Measurements from ENCODE around the gene FAM219A.

DNA sequence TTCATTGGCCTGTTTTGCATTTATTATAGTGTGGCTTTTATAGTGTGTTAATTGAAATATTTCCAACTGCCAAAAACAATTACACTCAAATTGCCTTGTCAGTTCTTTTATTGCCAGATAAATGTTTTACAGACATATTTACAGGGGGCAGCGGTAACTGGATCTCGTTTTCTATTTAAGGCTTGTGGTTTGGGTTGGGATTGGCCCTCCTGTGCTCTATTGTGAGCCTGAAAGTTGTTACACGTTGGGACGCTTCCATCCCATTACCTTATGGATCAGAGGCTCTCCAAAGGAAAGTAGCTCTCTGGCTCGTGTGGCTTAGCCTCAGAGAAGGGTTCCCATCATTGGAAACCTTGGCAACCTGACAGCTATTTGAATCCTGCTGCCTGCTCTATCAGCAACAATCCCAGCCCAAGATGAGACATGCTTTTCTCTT lies 21.1 kb upstream of the FAM219A start:
- TF ChIP-seq, protein P1, sequence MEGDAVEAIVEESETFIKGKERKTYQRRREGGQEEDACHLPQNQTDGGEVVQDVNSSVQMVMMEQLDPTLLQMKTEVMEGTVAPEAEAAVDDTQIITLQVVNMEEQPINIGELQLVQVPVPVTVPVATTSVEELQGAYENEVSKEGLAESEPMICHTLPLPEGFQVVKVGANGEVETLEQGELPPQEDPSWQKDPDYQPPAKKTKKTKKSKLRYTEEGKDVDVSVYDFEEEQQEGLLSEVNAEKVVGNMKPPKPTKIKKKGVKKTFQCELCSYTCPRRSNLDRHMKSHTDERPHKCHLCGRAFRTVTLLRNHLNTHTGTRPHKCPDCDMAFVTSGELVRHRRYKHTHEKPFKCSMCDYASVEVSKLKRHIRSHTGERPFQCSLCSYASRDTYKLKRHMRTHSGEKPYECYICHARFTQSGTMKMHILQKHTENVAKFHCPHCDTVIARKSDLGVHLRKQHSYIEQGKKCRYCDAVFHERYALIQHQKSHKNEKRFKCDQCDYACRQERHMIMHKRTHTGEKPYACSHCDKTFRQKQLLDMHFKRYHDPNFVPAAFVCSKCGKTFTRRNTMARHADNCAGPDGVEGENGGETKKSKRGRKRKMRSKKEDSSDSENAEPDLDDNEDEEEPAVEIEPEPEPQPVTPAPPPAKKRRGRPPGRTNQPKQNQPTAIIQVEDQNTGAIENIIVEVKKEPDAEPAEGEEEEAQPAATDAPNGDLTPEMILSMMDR (IDR thresholded peaks at IDR 0.05) = no peak
- TF ChIP-seq POLR2A (IDR thresholded peaks at IDR 0.05) = no peak
- TF ChIP-seq POLR2AphosphoS5 (IDR thresholded peaks at IDR 0.05) = no peak

Data from breast epithelium (tissue), 3 donors.